22Rv1 (cell line): Measurements from ENCODE around the gene RNF44.

Experiments
- ZFX ChIP-seq: fragments of 450-650 bp; IDR thresholded peaks from 2 replicates; pipeline ENCODE4 v1.6.1; 2017; ENCODE audit warnings: antibody characterized with exemption, borderline replicate concordance
- TF ChIP-seq, protein P1 (sequence below): fragments of 450-650 bp; IDR thresholded peaks from 2 replicates; pipeline ENCODE4 v1.5.1; 2017; ENCODE audit warnings: mild to moderate bottlenecking

DNA sequence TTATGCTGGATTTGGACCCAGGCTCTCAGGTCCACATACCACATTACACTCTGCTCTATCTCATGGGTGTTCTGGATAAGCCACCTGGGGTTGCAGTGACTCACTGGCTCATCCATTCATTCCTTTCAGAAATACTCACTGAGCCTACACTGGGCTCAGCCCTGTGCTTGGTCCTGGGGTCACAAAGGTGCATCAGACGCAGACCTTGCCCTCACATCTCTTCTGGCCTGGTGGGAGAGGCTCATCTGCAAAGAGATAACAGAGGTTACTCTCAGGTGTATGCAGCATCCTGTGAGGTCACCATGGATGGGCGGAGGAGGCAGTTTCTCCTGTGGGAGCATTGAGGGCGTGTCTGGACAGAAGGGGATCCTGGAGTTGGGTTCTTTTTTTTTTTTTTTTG is 24.1 kb upstream of the RNF44 start:
- TF ChIP-seq, protein P1, sequence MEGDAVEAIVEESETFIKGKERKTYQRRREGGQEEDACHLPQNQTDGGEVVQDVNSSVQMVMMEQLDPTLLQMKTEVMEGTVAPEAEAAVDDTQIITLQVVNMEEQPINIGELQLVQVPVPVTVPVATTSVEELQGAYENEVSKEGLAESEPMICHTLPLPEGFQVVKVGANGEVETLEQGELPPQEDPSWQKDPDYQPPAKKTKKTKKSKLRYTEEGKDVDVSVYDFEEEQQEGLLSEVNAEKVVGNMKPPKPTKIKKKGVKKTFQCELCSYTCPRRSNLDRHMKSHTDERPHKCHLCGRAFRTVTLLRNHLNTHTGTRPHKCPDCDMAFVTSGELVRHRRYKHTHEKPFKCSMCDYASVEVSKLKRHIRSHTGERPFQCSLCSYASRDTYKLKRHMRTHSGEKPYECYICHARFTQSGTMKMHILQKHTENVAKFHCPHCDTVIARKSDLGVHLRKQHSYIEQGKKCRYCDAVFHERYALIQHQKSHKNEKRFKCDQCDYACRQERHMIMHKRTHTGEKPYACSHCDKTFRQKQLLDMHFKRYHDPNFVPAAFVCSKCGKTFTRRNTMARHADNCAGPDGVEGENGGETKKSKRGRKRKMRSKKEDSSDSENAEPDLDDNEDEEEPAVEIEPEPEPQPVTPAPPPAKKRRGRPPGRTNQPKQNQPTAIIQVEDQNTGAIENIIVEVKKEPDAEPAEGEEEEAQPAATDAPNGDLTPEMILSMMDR, result no peak
- TF ChIP-seq ZFX, result no peak
